ENCODE data around the gene CXCL8.

CXCL8 gene

DNA sequence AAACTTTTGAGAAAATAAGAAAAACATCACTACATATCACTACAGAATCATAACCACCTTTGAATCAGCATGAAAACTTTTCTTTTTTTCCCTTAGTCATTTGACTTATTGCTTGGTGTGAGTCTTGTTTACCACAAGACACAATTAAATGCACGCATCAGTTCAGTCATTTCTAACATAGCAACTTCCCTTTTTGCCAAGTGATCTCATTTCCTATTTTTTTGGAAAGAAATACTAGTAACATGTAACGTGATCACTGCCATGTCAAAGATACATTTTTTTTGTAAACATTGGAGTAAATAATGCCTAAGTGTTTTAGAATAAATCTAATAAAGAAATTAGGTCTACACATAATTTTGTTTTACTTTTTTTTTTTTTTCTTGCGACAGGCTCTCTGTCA is 5.1 kb upstream of the CXCL8 start:
- Histone ChIP-seq H3K79me2 (ENCODE audit: insufficient read depth, low read length) (no peaks in the 10 kb centered on the region), H3K36me3 (ENCODE audit: insufficient read depth, low read length) (no peaks in the 10 kb centered on the region), H3K4me2 (ENCODE audit: low read depth, low read length, poor library complexity, severe bottlenecking) (no peak overlapping the region), H4K20me1 (ENCODE audit: insufficient read depth, low read length, poor library complexity, severe bottlenecking) (no peaks in the 10 kb centered on the region), H3K27me3 (ENCODE audit: insufficient read depth, low read length, poor library complexity, severe bottlenecking) (no peaks in the 10 kb centered on the region), H2AFZ (ENCODE audit: low read length) (no peak overlapping the region), H3K4me1 (ENCODE audit: insufficient read depth, low read length, poor library complexity, severe bottlenecking) (peaks cover 13% of the 10 kb centered on the region), H3F3A (ENCODE audit: low read depth) (no peaks in the 10 kb centered on the region), H3K9ac (ENCODE audit: low read depth, low read length, poor library complexity, severe bottlenecking) (no peak overlapping the region), H3K9me3 (ENCODE audit: insufficient read depth, low read depth, low read length) (no peaks in the 10 kb centered on the region), H3K4me3 (ENCODE audit: low read length, poor library complexity, severe bottlenecking) (no peak overlapping the region), H3K9me2 (replicated peaks; ENCODE audit: low read depth, low read length) (no peaks in the 10 kb centered on the region)
- TF ChIP-seq, protein P1, sequence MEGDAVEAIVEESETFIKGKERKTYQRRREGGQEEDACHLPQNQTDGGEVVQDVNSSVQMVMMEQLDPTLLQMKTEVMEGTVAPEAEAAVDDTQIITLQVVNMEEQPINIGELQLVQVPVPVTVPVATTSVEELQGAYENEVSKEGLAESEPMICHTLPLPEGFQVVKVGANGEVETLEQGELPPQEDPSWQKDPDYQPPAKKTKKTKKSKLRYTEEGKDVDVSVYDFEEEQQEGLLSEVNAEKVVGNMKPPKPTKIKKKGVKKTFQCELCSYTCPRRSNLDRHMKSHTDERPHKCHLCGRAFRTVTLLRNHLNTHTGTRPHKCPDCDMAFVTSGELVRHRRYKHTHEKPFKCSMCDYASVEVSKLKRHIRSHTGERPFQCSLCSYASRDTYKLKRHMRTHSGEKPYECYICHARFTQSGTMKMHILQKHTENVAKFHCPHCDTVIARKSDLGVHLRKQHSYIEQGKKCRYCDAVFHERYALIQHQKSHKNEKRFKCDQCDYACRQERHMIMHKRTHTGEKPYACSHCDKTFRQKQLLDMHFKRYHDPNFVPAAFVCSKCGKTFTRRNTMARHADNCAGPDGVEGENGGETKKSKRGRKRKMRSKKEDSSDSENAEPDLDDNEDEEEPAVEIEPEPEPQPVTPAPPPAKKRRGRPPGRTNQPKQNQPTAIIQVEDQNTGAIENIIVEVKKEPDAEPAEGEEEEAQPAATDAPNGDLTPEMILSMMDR (conservative IDR thresholded peaks at IDR 0.05; ENCODE audit: low read length): no peak
- TF ChIP-seq EZH2phosphoT487 (IDR thresholded peaks at IDR 0.05; ENCODE audit: borderline replicate concordance): no peak

DNA sequence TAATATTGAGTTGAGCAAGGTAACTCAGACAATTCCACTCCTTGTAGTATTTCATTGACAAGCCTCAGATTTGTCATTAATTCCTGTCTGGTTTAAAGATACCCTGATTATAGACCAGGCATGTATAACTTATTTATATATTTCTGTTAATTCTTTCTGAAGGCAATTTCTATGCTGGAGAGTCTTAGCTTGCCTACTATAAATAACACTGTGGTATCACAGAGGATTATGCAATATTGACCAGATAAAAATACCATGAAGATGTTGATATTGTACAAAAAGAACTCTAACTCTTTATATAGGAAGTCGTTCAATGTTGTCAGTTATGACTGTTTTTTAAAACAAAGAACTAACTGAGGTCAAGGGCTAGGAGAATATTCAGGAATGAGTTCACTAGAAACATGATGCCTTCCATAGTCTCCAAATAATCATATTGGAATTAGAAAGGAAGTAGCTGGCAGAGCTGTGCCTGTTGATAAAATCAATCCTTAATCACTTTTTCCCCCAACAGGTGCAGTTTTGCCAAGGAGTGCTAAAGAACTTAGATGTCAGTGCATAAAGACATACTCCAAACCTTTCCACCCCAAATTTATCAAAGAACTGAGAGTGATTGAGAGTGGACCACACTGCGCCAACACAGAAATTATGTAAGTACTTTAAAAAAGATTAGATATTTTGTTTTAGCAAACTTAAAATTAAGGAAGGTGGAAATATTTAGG is 821 bp downstream of the CXCL8 start:
- Histone ChIP-seq H3K9me2 (replicated peaks; ENCODE audit: low read depth, low read length) (no peaks in the 10 kb centered on the region), H3K4me3 (ENCODE audit: low read length, poor library complexity, severe bottlenecking) (no peak overlapping the region), H3K9me3 (ENCODE audit: insufficient read depth, low read depth, low read length) (no peaks in the 10 kb centered on the region), H4K20me1 (ENCODE audit: insufficient read depth, low read length, poor library complexity, severe bottlenecking) (no peaks in the 10 kb centered on the region), H3K79me2 (ENCODE audit: insufficient read depth, low read length) (no peaks in the 10 kb centered on the region), H3K4me1 (ENCODE audit: insufficient read depth, low read length, poor library complexity, severe bottlenecking) (no peaks in the 10 kb centered on the region), H3F3A (ENCODE audit: low read depth) (no peaks in the 10 kb centered on the region), H3K36me3 (ENCODE audit: insufficient read depth, low read length) (no peaks in the 10 kb centered on the region), H3K27me3 (ENCODE audit: insufficient read depth, low read length, poor library complexity, severe bottlenecking) (no peaks in the 10 kb centered on the region), H2AFZ (ENCODE audit: low read length) (no peak overlapping the region), H3K9ac (ENCODE audit: low read depth, low read length, poor library complexity, severe bottlenecking) (no peak overlapping the region), H3K4me2 (ENCODE audit: low read depth, low read length, poor library complexity, severe bottlenecking) (no peak overlapping the region)
- TF ChIP-seq, protein P1 (conservative IDR thresholded peaks at IDR 0.05; ENCODE audit: low read length): no peak
- no peak for TF ChIP-seq EZH2phosphoT487 (IDR thresholded peaks at IDR 0.05; ENCODE audit: borderline replicate concordance)

DNA sequence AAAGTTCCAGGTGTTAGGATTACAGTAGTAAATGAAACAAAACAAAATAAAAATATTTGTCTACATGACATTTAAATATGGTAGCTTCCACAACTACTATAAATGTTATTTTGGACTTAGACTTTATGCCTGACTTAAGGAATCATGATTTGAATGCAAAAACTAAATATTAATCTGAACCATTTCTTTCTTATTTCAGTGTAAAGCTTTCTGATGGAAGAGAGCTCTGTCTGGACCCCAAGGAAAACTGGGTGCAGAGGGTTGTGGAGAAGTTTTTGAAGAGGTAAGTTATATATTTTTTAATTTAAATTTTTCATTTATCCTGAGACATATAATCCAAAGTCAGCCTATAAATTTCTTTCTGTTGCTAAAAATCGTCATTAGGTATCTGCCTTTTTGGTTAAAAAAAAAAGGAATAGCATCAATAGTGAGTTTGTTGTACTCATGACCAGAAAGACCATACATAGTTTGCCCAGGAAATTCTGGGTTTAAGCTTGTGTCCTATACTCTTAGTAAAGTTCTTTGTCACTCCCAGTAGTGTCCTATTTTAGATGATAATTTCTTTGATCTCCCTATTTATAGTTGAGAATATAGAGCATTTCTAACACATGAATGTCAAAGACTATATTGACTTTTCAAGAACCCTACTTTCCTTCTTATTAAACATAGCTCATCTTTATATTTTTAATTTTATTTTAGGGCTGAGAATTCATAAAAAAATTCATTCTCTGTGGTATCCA is 1.6 kb downstream of the CXCL8 start:
- H3K4me2 ChIP-seq (ENCODE audit: low read depth, low read length, poor library complexity, severe bottlenecking): no peak overlapping the region
- TF ChIP-seq EZH2phosphoT487 (IDR thresholded peaks at IDR 0.05; ENCODE audit: borderline replicate concordance): no peak
- TF ChIP-seq, protein P1 (conservative IDR thresholded peaks at IDR 0.05; ENCODE audit: low read length): no peak
- H3K79me2 ChIP-seq (ENCODE audit: insufficient read depth, low read length): no peaks in the 10 kb centered on the region
- H3K4me3 ChIP-seq (ENCODE audit: low read length, poor library complexity, severe bottlenecking): no peak overlapping the region
- no peaks in the 10 kb centered on the region for H4K20me1 ChIP-seq (ENCODE audit: insufficient read depth, low read length, poor library complexity, severe bottlenecking)
- H3K36me3 ChIP-seq (ENCODE audit: insufficient read depth, low read length): no peaks in the 10 kb centered on the region
- H3K4me1 ChIP-seq (ENCODE audit: insufficient read depth, low read length, poor library complexity, severe bottlenecking): no peaks in the 10 kb centered on the region
- no peaks in the 10 kb centered on the region for H3K9me2 ChIP-seq (replicated peaks; ENCODE audit: low read depth, low read length)
- H3K9ac ChIP-seq (ENCODE audit: low read depth, low read length, poor library complexity, severe bottlenecking): no peak overlapping the region
- no peak overlapping the region for H2AFZ ChIP-seq (ENCODE audit: low read length)
- H3K27me3 ChIP-seq (ENCODE audit: insufficient read depth, low read length, poor library complexity, severe bottlenecking): no peaks in the 10 kb centered on the region
- H3K9me3 ChIP-seq (ENCODE audit: insufficient read depth, low read depth, low read length): no peaks in the 10 kb centered on the region
- H3F3A ChIP-seq (ENCODE audit: low read depth): no peaks in the 10 kb centered on the region
